ENCODE results near the gene MYBPHL.

Gene MYBPHL

GRCh38 chr1:109251277-109252166 is 55.3 kb downstream of the MYBPHL start:
- no peak for DNase-seq

DNA sequence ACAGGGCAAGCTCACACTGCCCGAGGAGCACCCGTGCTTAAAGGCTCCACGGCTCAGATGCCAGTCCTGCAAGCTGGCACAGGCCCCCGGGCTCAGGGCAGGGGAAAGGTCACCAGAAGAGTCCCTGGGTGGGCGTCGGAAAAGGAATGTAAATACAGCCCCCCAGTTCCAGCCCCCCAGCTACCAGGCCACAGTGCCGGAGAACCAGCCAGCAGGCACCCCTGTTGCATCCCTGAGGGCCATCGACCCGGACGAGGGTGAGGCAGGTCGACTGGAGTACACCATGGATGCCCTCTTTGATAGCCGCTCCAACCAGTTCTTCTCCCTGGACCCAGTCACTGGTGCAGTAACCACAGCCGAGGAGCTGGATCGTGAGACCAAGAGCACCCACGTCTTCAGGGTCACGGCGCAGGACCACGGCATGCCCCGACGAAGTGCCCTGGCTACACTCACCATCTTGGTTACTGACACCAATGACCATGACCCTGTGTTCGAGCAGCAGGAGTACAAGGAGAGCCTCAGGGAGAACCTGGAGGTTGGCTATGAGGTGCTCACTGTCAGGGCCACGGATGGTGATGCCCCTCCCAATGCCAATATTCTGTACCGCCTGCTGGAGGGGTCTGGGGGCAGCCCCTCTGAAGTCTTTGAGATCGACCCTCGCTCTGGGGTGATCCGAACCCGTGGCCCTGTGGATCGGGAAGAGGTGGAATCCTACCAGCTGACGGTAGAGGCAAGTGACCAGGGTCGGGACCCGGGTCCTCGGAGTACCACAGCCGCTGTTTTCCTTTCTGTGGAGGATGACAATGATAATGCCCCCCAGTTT is 56.1 kb downstream of the MYBPHL start:
- no peak for DNase-seq

GRCh38 chr1:109249654-109250401 is 57.0 kb downstream of the MYBPHL start:
- DNase-seq = no peak

DNA sequence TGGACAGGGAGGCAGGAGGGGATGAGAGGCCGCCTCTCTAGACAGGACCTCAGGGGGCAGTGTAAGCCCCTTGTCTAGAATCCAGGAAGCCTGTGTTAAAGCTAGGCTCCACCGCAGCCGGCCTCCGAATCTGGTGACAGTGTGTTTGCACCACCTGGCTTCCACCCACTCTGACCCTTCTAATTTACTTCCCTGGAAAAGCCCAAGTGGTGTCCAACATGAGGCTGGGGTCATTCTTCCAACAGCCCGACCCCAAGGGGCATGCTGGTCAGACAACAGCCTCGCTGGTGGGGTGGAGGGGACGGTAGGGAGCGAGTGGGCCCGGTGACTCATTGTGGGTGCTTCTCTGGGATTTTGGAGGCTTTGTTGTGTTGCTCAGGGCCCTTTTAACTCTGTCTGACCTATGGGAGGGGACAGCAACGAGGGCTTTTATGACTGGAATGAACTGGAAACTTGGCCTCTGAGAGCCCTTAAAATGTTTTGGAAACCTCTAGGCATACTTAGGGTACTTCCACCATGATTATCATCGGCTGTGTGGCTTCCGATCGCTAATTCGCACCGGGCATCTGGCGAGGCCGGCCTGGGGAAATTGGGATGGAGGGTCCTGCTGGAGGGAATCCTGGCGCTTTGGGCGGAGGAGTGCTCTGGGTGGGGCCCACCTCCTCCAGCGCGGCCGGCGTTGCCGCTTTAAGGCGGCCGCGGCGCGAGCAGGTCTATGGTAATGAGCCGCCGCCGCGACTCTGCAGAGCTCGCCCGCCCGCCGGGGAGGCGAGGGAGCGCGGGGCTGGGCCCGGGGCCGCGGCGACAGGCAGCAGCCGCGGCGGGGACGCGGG is 57.8 kb downstream of the MYBPHL start, which contains the start of gene CELSR2:
TSS of gene CELSR2 (plus strand) at position 743 of the 833 bp plus-strand sequence. CDS start 541 bp downstream, outside the sequence.
- peak; percentile 50 for DNase-seq

DNA sequence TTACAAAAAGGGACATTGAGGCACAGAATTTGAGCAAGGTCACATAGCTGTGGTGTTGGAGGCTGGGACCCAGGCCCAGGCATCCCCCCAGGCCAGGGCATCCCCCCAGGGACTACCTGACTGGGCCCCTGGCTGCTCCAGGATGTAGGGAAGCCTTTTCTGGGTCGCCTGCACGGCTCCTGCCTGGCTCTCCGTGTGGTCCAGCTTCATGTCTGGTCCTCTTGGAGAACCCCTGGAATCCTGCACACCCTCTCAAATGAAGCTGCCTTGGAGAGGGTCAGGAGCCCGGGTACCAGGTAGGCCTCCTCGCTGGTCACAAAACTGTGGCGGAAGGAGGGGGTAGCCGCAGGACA is 58.4 kb downstream of the MYBPHL start:
- DNase-seq = no peak

DNA sequence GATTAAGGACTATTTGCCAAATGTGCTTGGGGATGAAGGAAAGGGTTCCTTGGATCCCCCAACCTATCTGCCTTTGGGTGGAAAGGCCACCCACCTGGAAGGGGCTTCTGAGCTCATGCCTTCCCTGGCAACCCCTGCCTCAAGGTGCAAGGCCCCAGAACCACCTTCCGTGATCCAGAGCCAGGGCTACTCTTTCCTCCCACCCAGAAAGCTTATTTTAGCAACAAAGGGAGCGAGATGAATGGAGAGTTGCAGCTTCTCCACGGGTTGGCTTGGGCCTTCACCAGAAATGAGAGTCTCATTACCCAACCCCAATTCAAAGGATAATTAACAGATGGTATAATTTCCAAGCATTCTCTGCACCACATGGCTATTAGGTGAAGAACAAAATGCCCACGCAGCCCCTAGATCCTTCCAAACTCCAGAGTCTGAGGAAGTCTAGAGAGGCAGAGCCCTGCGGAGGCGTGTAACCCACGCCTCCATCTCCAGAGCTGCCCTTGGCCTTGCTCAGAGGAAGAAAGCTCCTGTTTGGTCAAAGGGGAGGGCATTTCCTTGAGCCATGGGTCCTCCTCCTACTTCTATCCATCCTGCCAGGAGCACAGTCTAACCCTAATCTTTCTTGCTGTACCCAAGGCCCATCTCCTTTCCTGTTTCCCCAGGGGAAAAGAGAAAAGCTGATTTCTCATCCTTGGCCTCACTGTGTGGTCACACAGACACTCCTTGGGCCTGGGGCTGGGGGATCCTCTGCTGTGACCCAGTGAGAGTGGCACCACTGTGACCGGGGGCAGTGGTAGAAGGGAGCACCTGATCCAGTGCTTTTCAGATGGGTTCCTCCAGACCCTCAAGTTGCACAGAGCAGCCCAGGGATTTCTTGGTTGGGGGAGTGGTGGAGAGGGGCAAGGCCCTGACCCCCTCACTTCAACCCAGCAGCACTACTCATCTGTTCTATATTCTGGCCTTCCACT is 59.1 kb downstream of the MYBPHL start:
- no peak for DNase-seq

- no peak for DNase-seq
These were observed 60.7 kb downstream of the MYBPHL start for GRCh38 chr1:109246141-109246551.

DNA sequence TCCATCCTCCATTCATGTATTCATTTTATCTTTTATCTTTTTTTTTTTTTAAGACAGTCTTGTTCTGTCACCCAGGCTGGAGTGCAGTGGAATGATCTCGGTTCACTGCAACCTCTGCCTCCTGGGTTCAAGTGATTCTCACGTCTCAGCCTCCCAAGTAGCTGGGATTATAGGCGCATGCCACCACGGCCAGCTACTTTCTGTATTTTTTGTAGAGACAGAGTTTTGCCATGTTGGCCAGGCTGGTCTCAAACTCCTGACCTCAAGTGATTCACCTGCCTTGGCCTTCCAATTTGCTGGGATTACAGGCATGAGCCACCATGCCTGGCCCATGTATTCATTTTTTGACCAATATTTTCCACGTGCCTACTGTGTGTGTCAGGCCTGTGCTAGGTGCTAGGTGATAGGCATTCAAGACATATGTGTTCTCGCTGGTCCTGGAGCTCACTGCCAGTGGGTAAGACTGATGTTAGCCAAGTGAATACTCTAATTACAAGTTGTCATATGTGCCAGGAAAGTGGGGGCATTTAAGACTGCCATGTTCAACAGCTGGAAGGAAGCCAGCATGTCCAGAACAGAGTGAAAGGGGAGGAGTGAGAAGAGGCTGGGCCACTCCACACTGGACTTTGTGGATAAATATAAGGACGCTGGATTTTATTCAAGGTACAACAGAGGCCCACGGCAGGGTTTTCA is 62.8 kb downstream of the MYBPHL start:
- DNase-seq = no peak

- DNase-seq = no peak
These were observed 63.6 kb downstream of the MYBPHL start for GRCh38 chr1:109243221-109243620.

DNA sequence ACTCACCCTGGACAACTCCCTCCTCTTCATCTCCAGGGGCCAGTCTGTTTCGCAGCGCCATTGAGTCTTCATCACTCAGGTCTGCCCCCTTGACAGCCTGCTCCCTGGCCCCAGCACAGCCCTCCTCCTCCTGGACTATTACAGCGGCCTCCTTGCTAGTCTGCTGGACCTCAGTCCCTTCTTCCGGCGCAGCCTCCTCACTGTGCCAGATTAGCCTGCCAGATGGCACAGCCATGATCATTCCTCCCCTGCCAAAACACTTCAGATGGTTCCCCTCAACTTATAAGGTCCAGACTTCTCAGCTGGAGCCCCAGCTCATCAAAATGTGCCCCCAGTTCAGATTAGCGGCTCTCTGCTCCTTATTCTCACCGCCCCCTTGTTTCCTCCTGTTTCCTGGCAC is 64.4 kb downstream of the MYBPHL start:
- no peak for DNase-seq
